Measurements from ENCODE around the gene PRSS27.

DNA sequence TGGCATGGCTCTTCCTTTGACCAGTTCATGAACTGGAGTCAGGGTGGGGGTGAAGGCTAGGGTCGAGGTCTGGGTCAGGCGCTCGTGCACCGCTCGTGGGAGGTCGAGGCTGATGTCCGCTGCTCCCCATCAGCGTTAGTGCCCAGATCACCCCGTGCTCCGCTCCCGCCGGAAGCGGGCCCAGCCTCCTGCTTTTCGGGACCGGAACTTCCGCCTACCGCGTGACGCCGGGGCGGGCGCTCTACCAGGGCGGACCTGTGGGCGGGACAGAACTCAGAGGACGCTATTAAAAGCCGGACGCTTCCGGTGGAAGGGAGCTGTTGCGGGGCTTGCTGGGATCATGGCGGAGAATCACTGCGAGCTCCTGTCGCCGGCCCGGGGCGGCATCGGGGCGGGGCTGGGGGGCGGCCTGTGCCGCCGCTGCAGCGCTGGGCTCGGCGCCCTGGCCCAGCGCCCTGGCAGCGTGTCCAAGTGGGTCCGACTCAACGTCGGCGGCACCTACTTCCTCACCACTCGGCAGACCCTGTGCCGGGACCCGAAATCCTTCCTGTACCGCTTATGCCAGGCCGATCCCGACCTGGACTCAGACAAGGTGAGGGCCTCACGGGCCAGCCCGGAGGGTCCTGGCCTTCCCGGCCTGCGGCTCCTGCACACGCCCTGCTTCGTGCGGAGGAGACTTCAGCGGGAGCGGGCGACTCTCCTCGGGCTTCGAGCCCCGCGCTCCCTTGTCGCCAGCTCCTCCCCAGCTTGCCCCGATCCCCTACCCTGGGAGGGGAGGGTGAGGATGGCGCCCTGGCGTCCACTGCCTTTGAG, 37.6 kb downstream of the PRSS27 start, which contains the start of gene KCTD5:
- no peak for TF ChIP-seq GATA3 (IDR thresholded peaks at IDR 0.05; ENCODE audit: low read depth, low read length)
- TF ChIP-seq GATA2 (IDR thresholded peaks at IDR 0.05; ENCODE audit: low read depth, low read length), result no peak
